GM23338 (cell line): Measurements from ENCODE around the gene GPR32. TPM values are rescaled to one million over a fixed set of nuclear protein-coding genes. Genes with fewer than 3 reads are reported as not detected.

ENCODE experiments used
- ATAC-seq: fragments of 200-7000 bp; cut with Tn5 transposase; 3 replicates; pipeline ENCODE4 v1.9.1; 2020
- DNase-seq: peaks from one replicate; pipeline ENCODE4 v3.0.0-alpha.2; 2015; ENCODE audit warnings: low spot score
- H2AFZ ChIP-seq: fragments of 200-600 bp; sonication (generic); 2 replicates; pipeline ENCODE4 v1.8.0; 2016; ENCODE audit warnings: antibody characterized with exemption, mild to moderate bottlenecking, moderate library complexity
- H3F3A ChIP-seq: fragments of 200-600 bp; sonication (generic); replicated peaks from 2 replicates; pipeline ENCODE4 v1.8.0; 2017; ENCODE audit warnings: antibody characterized with exemption, mixed run types, low read depth
- H3K27ac ChIP-seq: fragments of 200-600 bp; sonication (generic); 2 replicates; pipeline ENCODE4 v1.6.1; 2016; ENCODE audit warnings: low read depth
- H3K27me3 ChIP-seq: fragments of 200-600 bp; sonication (generic); 2 replicates; pipeline ENCODE4 v1.8.0; 2016; ENCODE audit warnings: mild to moderate bottlenecking, mixed run types, moderate library complexity; ENCODE audit not compliant: insufficient read depth
- H3K36me3 ChIP-seq: fragments of 200-600 bp; sonication (generic); 2 replicates; pipeline ENCODE4 v1.8.0; 2016; ENCODE audit warnings: mild to moderate bottlenecking; ENCODE audit not compliant: insufficient read depth
- H3K4me1 ChIP-seq: fragments of 200-600 bp; sonication (generic); 2 replicates; pipeline ENCODE4 v1.8.0; 2016; ENCODE audit warnings: mild to moderate bottlenecking, moderate library complexity; ENCODE audit not compliant: insufficient read depth
- H3K4me2 ChIP-seq: fragments of 200-600 bp; sonication (generic); 2 replicates; pipeline ENCODE4 v1.7.1; 2017; ENCODE audit warnings: mixed run types
- H3K4me3 ChIP-seq: fragments of 200-600 bp; sonication (generic); 2 replicates; pipeline ENCODE4 v1.6.1; 2016; ENCODE audit warnings: mixed run types
- H3K79me2 ChIP-seq: fragments of 200-600 bp; sonication (generic); replicated peaks from 2 replicates; pipeline ENCODE4 v1.8.0; 2017; ENCODE audit warnings: mild to moderate bottlenecking; ENCODE audit not compliant: insufficient read depth
- H3K9me2 ChIP-seq: fragments of 200-600 bp; sonication (generic); 2 replicates; pipeline ENCODE4 v1.8.0; 2017; ENCODE audit not compliant: insufficient read depth
- H4K20me1 ChIP-seq: fragments of 200-600 bp; sonication (generic); replicated peaks from 2 replicates; pipeline ENCODE4 v1.8.0; 2017; ENCODE audit warnings: mild to moderate bottlenecking; ENCODE audit not compliant: insufficient read depth
- H3K27ac Mint-ChIP-seq: 2 replicates; pipeline ENCODE4 v1.8.0; 2020; ENCODE audit warnings: inconsistent platforms, mild to moderate bottlenecking, moderate library complexity, mixed read lengths
- H3K27me3 Mint-ChIP-seq: 3 replicates; pipeline ENCODE4 v1.8.0; 2022; ENCODE audit warnings: low read depth, mild to moderate bottlenecking, moderate library complexity, mixed read lengths, inconsistent platforms; ENCODE audit not compliant: insufficient read depth, poor library complexity
- H3K36me3 Mint-ChIP-seq: 3 replicates; pipeline ENCODE4 v1.8.0; 2021; ENCODE audit warnings: low read depth, mild to moderate bottlenecking, inconsistent platforms, moderate library complexity, mixed read lengths
- H3K4me1 Mint-ChIP-seq: 3 replicates; pipeline ENCODE4 v1.8.0; 2020; ENCODE audit warnings: mild to moderate bottlenecking, inconsistent platforms, mixed read lengths
- H3K4me3 Mint-ChIP-seq: 3 replicates; pipeline ENCODE4 v1.8.0; 2021; ENCODE audit warnings: moderate library complexity, mild to moderate bottlenecking, inconsistent platforms, mixed read lengths
- H3K9me3 Mint-ChIP-seq: 3 replicates; pipeline ENCODE4 v1.8.0; 2020; ENCODE audit warnings: moderate library complexity, mild to moderate bottlenecking, inconsistent platforms, mixed read lengths
- CREB1 ChIP-seq: fragments of 250-450 bp; sonication (Bioruptor Pico); IDR thresholded peaks from 2 replicates; pipeline ENCODE4 v1.5.0; 2020; ENCODE audit warnings: low read depth, mild to moderate bottlenecking, moderate library complexity
- EZH2 ChIP-seq: fragments of 200-600 bp; sonication (generic); IDR thresholded peaks from one replicate; pipeline ENCODE4 v1.8.0; 2017; ENCODE audit warnings: antibody characterized with exemption, mild to moderate bottlenecking, low read depth; ENCODE audit not compliant: unreplicated experiment
- EZH2phosphoT487 ChIP-seq: fragments of 200-600 bp; sonication (generic); IDR thresholded peaks from one replicate; pipeline ENCODE4 v1.8.1; 2018; ENCODE audit warnings: antibody characterized with exemption; ENCODE audit not compliant: unreplicated experiment
- JUNB ChIP-seq: IDR thresholded peaks from one replicate; pipeline ENCODE4 v1.6.1; 2016; ENCODE audit warnings: antibody characterized with exemption; ENCODE audit not compliant: unreplicated experiment
- NANOG ChIP-seq: IDR thresholded peaks from 2 replicates; pipeline ENCODE4 v1.6.1; 2016; ENCODE audit warnings: antibody characterized with exemption, borderline replicate concordance
- POLR2AphosphoS5 ChIP-seq: IDR thresholded peaks from 2 replicates; pipeline ENCODE4 v1.6.1; 2016; ENCODE audit warnings: antibody characterized with exemption, low read depth
- STAT1 ChIP-seq: IDR thresholded peaks from one replicate; pipeline ENCODE4 v1.6.1; 2016; ENCODE audit warnings: antibody characterized with exemption; ENCODE audit not compliant: unreplicated experiment
- ZNF114 ChIP-seq: fragments of 250-450 bp; sonication (Bioruptor Pico); IDR thresholded peaks from 2 replicates; pipeline ENCODE4 v1.5.0; 2020; ENCODE audit warnings: mild to moderate bottlenecking, moderate library complexity
- ZNF331 ChIP-seq: fragments of 250-450 bp; sonication (Bioruptor Pico); IDR thresholded peaks from 2 replicates; pipeline ENCODE4 v1.5.0; 2020; ENCODE audit warnings: low read depth, mild to moderate bottlenecking, moderate library complexity
- polyA plus RNA-seq: library from polyadenylated mRNA; unstranded; fragments of >200 nt; fragmentation: Nextera tagmentation; extraction: Ambion mirVana; gene quantifications from 2 replicates; pipeline ENCODE4 v1.2.1, GENCODE V29; 2016
- total RNA-seq: library from RNA; depleted of rRNA; stranded (reverse); fragments of >200 nt; shearing (Covaris generic); gene quantifications from 2 replicates; pipeline ENCODE4 v1.2.3, GENCODE V29; 2014
- TF ChIP-seq, protein P1 (sequence below): fragments of 250-450 bp; sonication (Bioruptor Pico); IDR thresholded peaks from 2 replicates; pipeline ENCODE4 v1.5.0; 2020; ENCODE audit warnings: mild to moderate bottlenecking, moderate library complexity
- TF ChIP-seq, protein P2 (sequence below): IDR thresholded peaks from one replicate; pipeline ENCODE4 v1.6.1; 2018; ENCODE audit warnings: antibody characterized with exemption; ENCODE audit not compliant: unreplicated experiment
- TF ChIP-seq, protein P3 (sequence below), 2 experiments: fragments of 200-600 bp in 1 of 2; sonication (generic) in 1 of 2; conservative IDR thresholded peaks; 2 replicates each; pipeline versions ENCODE4 v1.5.1 to v1.6.1; 2016 to 2017; ENCODE audit warnings: antibody characterized with exemption in 2 of 2, low read depth in 2 of 2, mild to moderate bottlenecking in 2 of 2, moderate library complexity in 1 of 2
- TF ChIP-seq, protein P4 (sequence below): IDR thresholded peaks from 2 replicates; pipeline ENCODE4 v1.6.1; 2016; ENCODE audit warnings: antibody characterized with exemption

Gene GPR32
- total and polyA plus RNA-seq, 2 experiments from 2014 or later, result not detected

DNA sequence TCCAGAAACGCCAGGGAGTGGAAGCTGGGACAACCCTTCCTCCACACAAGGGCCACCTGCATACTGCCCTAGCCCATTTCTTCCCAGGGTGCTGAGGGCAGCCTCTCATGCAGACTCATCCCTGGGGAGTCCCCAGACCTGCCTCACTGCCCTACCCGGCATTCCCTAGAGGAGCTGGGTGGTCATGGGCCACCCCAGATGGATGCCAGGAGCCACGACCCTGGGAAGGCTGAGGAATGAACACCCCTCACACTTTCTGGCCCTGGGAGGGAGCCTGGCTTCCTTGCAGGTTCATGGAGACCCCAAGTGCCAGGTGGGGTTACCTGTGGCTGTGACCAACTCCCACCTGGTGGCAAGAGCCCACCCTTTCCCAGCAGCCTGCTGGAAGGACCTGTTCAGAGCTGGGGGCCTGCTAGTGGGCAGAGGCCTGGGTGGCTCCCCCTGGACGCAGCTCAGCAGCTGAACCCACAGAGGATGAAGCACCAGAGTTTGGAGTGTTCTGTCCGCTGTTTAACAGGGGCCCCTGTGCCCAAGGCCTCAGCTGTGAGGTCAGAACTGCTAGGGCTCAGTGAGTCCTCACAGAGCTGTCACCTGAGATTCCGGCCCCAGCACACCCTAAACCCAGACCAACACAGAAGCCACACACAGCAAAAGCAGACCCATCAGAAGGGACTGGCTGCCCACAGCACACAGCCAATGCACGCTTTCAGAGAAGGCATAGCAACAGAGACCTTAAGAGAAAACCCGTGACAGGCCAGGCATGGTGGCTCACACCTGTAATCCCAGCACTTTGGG, 26.6 kb downstream of the GPR32 start:
- peaks cover 21% of the 10 kb centered on the region for H3K36me3 ChIP-seq
- Mint-ChIP-seq H3K27ac (no peak overlapping the region), H3K27me3 (peaks cover 33% of the 10 kb centered on the region), H3K36me3 (peaks cover 58% of the 10 kb centered on the region), H3K4me1 (peaks cover 16% of the 10 kb centered on the region), H3K9me3 (no peaks in the 10 kb centered on the region; the same call in 1 of the 3 replicates), H3K4me3 (no peak overlapping the region)
- H2AFZ ChIP-seq, result no peak overlapping the region
- TF ChIP-seq, protein P1, sequence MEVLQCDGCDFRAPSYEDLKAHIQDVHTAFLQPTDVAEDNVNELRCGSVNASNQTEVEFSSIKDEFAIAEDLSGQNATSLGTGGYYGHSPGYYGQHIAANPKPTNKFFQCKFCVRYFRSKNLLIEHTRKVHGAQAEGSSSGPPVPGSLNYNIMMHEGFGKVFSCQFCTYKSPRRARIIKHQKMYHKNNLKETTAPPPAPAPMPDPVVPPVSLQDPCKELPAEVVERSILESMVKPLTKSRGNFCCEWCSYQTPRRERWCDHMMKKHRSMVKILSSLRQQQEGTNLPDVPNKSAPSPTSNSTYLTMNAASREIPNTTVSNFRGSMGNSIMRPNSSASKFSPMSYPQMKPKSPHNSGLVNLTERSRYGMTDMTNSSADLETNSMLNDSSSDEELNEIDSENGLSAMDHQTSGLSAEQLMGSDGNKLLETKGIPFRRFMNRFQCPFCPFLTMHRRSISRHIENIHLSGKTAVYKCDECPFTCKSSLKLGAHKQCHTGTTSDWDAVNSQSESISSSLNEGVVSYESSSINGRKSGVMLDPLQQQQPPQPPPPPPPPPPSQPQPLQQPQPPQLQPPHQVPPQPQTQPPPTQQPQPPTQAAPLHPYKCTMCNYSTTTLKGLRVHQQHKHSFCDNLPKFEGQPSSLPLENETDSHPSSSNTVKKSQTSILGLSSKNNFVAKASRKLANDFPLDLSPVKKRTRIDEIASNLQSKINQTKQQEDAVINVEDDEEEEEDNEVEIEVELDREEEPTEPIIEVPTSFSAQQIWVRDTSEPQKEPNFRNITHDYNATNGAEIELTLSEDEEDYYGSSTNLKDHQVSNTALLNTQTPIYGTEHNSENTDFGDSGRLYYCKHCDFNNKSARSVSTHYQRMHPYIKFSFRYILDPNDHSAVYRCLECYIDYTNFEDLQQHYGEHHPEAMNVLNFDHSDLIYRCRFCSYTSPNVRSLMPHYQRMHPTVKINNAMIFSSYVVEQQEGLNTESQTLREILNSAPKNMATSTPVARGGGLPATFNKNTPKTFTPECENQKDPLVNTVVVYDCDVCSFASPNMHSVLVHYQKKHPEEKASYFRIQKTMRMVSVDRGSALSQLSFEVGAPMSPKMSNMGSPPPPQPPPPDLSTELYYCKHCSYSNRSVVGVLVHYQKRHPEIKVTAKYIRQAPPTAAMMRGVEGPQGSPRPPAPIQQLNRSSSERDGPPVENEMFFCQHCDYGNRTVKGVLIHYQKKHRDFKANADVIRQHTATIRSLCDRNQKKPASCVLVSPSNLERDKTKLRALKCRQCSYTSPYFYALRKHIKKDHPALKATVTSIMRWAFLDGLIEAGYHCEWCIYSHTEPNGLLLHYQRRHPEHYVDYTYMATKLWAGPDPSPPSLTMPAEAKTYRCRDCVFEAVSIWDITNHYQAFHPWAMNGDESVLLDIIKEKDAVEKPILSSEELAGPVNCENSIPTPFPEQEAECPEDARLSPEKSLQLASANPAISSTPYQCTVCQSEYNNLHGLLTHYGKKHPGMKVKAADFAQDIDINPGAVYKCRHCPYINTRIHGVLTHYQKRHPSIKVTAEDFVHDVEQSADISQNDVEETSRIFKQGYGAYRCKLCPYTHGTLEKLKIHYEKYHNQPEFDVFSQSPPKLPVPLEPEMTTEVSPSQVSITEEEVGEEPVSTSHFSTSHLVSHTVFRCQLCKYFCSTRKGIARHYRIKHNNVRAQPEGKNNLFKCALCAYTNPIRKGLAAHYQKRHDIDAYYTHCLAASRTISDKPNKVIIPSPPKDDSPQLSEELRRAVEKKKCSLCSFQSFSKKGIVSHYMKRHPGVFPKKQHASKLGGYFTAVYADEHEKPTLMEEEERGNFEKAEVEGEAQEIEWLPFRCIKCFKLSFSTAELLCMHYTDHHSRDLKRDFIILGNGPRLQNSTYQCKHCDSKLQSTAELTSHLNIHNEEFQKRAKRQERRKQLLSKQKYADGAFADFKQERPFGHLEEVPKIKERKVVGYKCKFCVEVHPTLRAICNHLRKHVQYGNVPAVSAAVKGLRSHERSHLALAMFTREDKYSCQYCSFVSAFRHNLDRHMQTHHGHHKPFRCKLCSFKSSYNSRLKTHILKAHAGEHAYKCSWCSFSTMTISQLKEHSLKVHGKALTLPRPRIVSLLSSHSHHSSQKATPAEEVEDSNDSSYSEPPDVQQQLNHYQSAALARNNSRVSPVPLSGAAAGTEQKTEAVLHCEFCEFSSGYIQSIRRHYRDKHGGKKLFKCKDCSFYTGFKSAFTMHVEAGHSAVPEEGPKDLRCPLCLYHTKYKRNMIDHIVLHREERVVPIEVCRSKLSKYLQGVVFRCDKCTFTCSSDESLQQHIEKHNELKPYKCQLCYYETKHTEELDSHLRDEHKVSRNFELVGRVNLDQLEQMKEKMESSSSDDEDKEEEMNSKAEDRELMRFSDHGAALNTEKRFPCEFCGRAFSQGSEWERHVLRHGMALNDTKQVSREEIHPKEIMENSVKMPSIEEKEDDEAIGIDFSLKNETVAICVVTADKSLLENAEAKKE (CRISPR knock-in tag), result no peak
- no peak for TF ChIP-seq ZNF331 (CRISPR knock-in tag)
- no peak; the same call in 1 of the 2 replicates for TF ChIP-seq POLR2AphosphoS5
- TF ChIP-seq, protein P2, sequence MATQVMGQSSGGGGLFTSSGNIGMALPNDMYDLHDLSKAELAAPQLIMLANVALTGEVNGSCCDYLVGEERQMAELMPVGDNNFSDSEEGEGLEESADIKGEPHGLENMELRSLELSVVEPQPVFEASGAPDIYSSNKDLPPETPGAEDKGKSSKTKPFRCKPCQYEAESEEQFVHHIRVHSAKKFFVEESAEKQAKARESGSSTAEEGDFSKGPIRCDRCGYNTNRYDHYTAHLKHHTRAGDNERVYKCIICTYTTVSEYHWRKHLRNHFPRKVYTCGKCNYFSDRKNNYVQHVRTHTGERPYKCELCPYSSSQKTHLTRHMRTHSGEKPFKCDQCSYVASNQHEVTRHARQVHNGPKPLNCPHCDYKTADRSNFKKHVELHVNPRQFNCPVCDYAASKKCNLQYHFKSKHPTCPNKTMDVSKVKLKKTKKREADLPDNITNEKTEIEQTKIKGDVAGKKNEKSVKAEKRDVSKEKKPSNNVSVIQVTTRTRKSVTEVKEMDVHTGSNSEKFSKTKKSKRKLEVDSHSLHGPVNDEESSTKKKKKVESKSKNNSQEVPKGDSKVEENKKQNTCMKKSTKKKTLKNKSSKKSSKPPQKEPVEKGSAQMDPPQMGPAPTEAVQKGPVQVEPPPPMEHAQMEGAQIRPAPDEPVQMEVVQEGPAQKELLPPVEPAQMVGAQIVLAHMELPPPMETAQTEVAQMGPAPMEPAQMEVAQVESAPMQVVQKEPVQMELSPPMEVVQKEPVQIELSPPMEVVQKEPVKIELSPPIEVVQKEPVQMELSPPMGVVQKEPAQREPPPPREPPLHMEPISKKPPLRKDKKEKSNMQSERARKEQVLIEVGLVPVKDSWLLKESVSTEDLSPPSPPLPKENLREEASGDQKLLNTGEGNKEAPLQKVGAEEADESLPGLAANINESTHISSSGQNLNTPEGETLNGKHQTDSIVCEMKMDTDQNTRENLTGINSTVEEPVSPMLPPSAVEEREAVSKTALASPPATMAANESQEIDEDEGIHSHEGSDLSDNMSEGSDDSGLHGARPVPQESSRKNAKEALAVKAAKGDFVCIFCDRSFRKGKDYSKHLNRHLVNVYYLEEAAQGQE, result no peak
- TF ChIP-seq, protein P3, sequence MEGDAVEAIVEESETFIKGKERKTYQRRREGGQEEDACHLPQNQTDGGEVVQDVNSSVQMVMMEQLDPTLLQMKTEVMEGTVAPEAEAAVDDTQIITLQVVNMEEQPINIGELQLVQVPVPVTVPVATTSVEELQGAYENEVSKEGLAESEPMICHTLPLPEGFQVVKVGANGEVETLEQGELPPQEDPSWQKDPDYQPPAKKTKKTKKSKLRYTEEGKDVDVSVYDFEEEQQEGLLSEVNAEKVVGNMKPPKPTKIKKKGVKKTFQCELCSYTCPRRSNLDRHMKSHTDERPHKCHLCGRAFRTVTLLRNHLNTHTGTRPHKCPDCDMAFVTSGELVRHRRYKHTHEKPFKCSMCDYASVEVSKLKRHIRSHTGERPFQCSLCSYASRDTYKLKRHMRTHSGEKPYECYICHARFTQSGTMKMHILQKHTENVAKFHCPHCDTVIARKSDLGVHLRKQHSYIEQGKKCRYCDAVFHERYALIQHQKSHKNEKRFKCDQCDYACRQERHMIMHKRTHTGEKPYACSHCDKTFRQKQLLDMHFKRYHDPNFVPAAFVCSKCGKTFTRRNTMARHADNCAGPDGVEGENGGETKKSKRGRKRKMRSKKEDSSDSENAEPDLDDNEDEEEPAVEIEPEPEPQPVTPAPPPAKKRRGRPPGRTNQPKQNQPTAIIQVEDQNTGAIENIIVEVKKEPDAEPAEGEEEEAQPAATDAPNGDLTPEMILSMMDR (conservative IDR thresholded peaks at IDR 0.05; ENCODE audit: low read depth in 2 of 2), result no peak
- TF ChIP-seq STAT1, result no peak
- TF ChIP-seq JUNB, result no peak
- TF ChIP-seq EZH2phosphoT487, result no peak
- TF ChIP-seq ZNF114 (CRISPR knock-in tag), result no peak
- no peak for TF ChIP-seq NANOG
- TF ChIP-seq, protein P4, sequence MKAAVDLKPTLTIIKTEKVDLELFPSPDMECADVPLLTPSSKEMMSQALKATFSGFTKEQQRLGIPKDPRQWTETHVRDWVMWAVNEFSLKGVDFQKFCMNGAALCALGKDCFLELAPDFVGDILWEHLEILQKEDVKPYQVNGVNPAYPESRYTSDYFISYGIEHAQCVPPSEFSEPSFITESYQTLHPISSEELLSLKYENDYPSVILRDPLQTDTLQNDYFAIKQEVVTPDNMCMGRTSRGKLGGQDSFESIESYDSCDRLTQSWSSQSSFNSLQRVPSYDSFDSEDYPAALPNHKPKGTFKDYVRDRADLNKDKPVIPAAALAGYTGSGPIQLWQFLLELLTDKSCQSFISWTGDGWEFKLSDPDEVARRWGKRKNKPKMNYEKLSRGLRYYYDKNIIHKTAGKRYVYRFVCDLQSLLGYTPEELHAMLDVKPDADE, result no peak
- no peak for TF ChIP-seq CREB1 (CRISPR knock-in tag)
- TF ChIP-seq EZH2, result no peak
- H3F3A ChIP-seq, result peaks cover 56% of the 10 kb centered on the region
- peaks cover 60% of the 10 kb centered on the region for H4K20me1 ChIP-seq
- DNase-seq (no peak), ATAC-seq (peak; percentile 0; the same call in 2 of the 3 replicates)
- H3K27me3 ChIP-seq, result no peaks in the 10 kb centered on the region
- no peak overlapping the region for H3K4me2 ChIP-seq
- peaks cover 9% of the 10 kb centered on the region for H3K4me1 ChIP-seq
- peak overlapping the region; percentile 90 for H3K27ac ChIP-seq
- no peaks in the 10 kb centered on the region for H3K9me2 ChIP-seq
- peaks cover 26% of the 10 kb centered on the region for H3K79me2 ChIP-seq
- no peak overlapping the region for H3K4me3 ChIP-seq
